ENCODE results near the gene TTC21B.

DNA sequence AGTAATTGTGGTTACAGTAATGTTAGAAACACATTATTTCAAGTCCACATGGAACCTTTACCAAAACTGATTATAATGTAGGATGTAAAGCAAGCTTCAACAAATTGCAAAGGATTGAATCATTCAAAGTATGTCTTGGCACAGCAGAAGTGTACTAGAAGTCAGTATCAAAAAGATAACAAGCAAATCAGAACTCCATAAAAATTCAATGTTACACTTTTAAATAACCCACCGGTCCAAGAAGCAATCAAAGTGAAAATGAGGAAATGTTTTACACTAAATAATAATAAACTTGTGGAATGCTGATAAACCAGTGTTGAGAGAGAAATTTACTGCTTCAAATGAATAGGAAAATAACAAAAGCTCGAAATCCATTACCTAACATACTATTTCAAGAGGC, 47.7 kb downstream of the TTC21B start:
- TF ChIP-seq CTCF (IDR thresholded peaks at IDR 0.05; ENCODE audit: control extremely low read depth in 1 of 3, insufficient read depth in 1 of 3, low read depth in 1 of 3, low read length in 3 of 3) (no peak), EP300 (IDR thresholded peaks at IDR 0.05; ENCODE audit: borderline replicate concordance in 1 of 2, low read depth in 2 of 2, low read length in 2 of 2) (no peak), SUZ12 (IDR thresholded peaks at IDR 0.05; ENCODE audit: low read length) (no peak), YY1 (IDR thresholded peaks at IDR 0.05; ENCODE audit: low read depth, low read length) (no peak), SP4 (IDR thresholded peaks at IDR 0.05; ENCODE audit: low read length) (no peak), TBP (IDR thresholded peaks at IDR 0.05; ENCODE audit: low read depth, low read length) (no peak)
